Sigmoid colon (tissue), 4 donors: ENCODE measurements around the gene C12orf43.

Experiments used
- CTCF ChIP-seq, 4 experiments: fragments of 450-650 bp in 3 of 4; fragments of 200-600 bp in 1 of 4; IDR thresholded peaks; one replicate each; pipeline ENCODE4 v1.5.1; 2016 to 2019; ENCODE audit warnings: antibody characterized with exemption in 4 of 4, mild to moderate bottlenecking in 3 of 4, moderate library complexity in 2 of 4
- EP300 ChIP-seq, 4 donors: sonication (generic); formaldehyde crosslinking; IDR thresholded peaks; one replicate each; pipeline ENCODE4 v1.6.1; 2017; ENCODE audit warnings: antibody characterized with exemption in 4 of 4
- POLR2A ChIP-seq, 2 donors: fragments of 450-650 bp; IDR thresholded peaks; one replicate each; pipeline ENCODE4 v1.6.1; 2016; ENCODE audit warnings: antibody characterized with exemption in 2 of 2, mild to moderate bottlenecking in 2 of 2, moderate library complexity in 2 of 2
- POLR2AphosphoS5 ChIP-seq, 4 donors: sonication (generic); formaldehyde crosslinking; IDR thresholded peaks; one replicate each; pipeline ENCODE4 v1.6.1; 2017; ENCODE audit warnings: antibody characterized with exemption in 4 of 4

GRCh38 chr12:120965534-120966091, 50.7 kb downstream of the C12orf43 start:
- TF ChIP-seq POLR2A (IDR thresholded peaks at IDR 0.05) (no peak), CTCF (IDR thresholded peaks at IDR 0.05) (no peak), POLR2AphosphoS5 (IDR thresholded peaks at IDR 0.05) (no peak), EP300 (IDR thresholded peaks at IDR 0.05) (no peak)
